Measurements from ENCODE around the gene GLRA1. TPM values are rescaled to one million over a fixed set of nuclear protein-coding genes. Genes with fewer than 3 reads are reported as not detected.

The GLRA1 gene
- total RNA-seq, 4 donors from 2014 or later: not detected

GRCh38 chr5:151805414-151806223, 119.0 kb downstream of the GLRA1 start:
- Histone ChIP-seq H3K27ac (replicated peaks in 1 of 4) (peak overlapping the region in 1 of 4 donors; percentile 23), H3K4me1 (peaks cover 16 to 23% (median 19%) of the 10 kb centered on the region in 4 donors), H3K36me3 (peaks cover 32 to 79% (median 60%) of the 10 kb centered on the region in 4 donors), H3K27me3 (no peaks in the 10 kb centered on the region), H3K9me3 (no peaks in the 10 kb centered on the region), H3K4me3 (no peak overlapping the region)
- intact Hi-C loops (cut with DNase I): no loop called here
- TF ChIP-seq POLR2A (IDR thresholded peaks at IDR 0.05; ENCODE audit: low read depth) (no peak), POLR2AphosphoS5 (IDR thresholded peaks at IDR 0.05) (peak in 1 of 2 donors; percentile 55)
- 96% methylated on average over 3 of the region's 3 CpGs for WGBS
- DNase-seq (ENCODE audit: extremely low spot score): no peak

DNA sequence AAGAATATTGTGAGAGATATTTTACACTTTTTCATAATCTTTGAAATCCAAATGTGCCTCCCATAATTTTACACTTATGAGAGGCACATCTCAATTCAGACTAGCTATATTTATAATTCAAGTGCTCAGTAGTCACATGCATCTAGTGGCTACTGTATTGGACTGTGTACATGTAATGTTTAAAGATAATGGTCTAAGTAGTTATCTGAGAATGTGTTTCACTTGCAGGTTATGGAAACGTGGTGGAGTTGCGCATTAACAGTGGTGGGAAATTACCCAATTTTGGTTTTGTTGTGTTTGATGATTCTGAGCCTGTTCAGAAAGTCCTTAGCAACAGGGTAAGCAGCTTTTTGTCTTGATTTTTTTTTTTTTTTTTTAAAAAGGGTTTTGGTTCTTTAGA, 124.1 kb downstream of the GLRA1 start:
- TF ChIP-seq EP300 (IDR thresholded peaks at IDR 0.05) (no peak), POLR2AphosphoS5 (IDR thresholded peaks at IDR 0.05) (no peak), CTCF (IDR thresholded peaks at IDR 0.05) (no peak), POLR2A (IDR thresholded peaks at IDR 0.05; ENCODE audit: low read depth) (no peak)
- Histone ChIP-seq H3K27me3 (no peaks in the 10 kb centered on the region), H3K36me3 (peaks cover 75 to 100% (median 87%) of the 10 kb centered on the region in 4 donors), H3K27ac (replicated peaks in 1 of 4) (no peak overlapping the region), H3K4me3 (no peak overlapping the region), H3K9me3 (no peaks in the 10 kb centered on the region), H3K4me1 (peaks cover 0 to 5% (median 1%) of the 10 kb centered on the region in 4 donors)
- WGBS: 80% methylated on average over 2 of the region's 2 CpGs
- intact Hi-C loops (cut with DNase I): no loop called here
- DNase-seq (ENCODE audit: extremely low spot score): no peak

DNA sequence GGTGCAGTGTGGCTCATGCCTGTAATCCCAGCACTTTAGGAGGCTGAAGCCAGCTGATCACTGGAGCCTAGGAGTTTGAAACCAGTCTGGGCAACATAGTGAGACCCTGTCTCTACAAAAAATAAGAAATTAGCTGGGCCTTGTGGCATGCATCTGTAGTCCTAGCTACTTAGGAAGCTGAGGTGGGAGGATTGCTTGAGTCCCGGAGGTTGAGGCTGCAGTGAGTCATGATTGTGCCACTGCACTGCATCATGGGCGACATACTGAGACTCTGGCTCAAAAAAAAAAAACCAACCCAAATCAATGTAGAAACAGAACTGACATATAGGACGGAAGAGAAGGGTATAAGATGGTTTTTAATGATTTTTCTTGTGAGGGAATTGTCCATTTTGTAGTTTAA, 125.2 kb downstream of the GLRA1 start:
- H3K27ac ChIP-seq (replicated peaks in 1 of 4): no peak overlapping the region
- no peak for TF ChIP-seq POLR2AphosphoS5 (IDR thresholded peaks at IDR 0.05)
- TF ChIP-seq EP300 (IDR thresholded peaks at IDR 0.05): no peak
- TF ChIP-seq CTCF (IDR thresholded peaks at IDR 0.05): no peak
- TF ChIP-seq POLR2A (IDR thresholded peaks at IDR 0.05; ENCODE audit: low read depth): no peak
- H3K27me3 ChIP-seq: no peaks in the 10 kb centered on the region
- H3K4me3 ChIP-seq: no peak overlapping the region
- peaks cover 82 to 100% (median 92%) of the 10 kb centered on the region in 4 donors for H3K36me3 ChIP-seq
- H3K9me3 ChIP-seq: no peaks in the 10 kb centered on the region
- intact Hi-C loops (cut with DNase I): no loop called here
- H3K4me1 ChIP-seq: peaks cover 0 to 3% (median 0%) of the 10 kb centered on the region in 4 donors
- no peak for DNase-seq (ENCODE audit: extremely low spot score)
- 73% methylated on average over 3 of the region's 3 CpGs for WGBS

DNA sequence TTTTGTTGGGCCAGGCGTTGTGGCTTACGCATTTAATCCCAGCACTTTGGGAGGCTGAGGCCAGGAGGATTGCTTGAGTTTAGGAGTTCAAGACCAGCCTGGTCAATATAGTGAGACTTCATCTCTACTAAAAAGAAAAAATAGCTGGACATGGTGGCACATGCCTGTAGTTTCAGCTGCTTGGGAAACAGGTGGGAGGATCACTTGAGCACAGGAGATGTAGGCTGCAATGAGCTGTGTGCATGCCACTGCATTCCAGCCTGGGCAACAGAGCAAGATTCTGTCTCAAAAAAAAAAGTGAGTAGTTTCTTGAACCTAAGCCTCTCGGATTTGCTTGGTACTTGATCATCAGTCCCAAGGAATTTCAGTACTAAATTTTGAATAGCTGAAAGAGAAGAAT, 126.0 kb downstream of the GLRA1 start:
- H3K27ac ChIP-seq (replicated peaks in 1 of 4): no peak overlapping the region

More for the DNA sequence above, 126.0 kb downstream of the GLRA1 start:
- 88% methylated on average over 3 of the region's 3 CpGs for WGBS
- no peak for TF ChIP-seq CTCF (IDR thresholded peaks at IDR 0.05)
- TF ChIP-seq EP300 (IDR thresholded peaks at IDR 0.05): no peak
- TF ChIP-seq POLR2A (IDR thresholded peaks at IDR 0.05; ENCODE audit: low read depth): no peak
- TF ChIP-seq POLR2AphosphoS5 (IDR thresholded peaks at IDR 0.05): no peak
- H3K4me3 ChIP-seq: no peak overlapping the region
- H3K9me3 ChIP-seq: no peaks in the 10 kb centered on the region
- DNase-seq (ENCODE audit: extremely low spot score): no peak
- peaks cover 79 to 100% (median 91%) of the 10 kb centered on the region in 4 donors for H3K36me3 ChIP-seq
- peaks cover 0 to 3% (median 0%) of the 10 kb centered on the region in 4 donors for H3K4me1 ChIP-seq
- H3K27me3 ChIP-seq: no peaks in the 10 kb centered on the region
- intact Hi-C loops (cut with DNase I): no loop called here

Measured in esophagus muscularis mucosa (tissue), 4 donors.